SK-N-SH treated with all-trans-retinoic acid at 6 μM for 48 hours (cell line): ENCODE measurements around the gene MAP3K3.

ENCODE experiments used
- GLIS3 ChIP-seq: fragments of 250-450 bp; sonication (Bioruptor Pico); IDR thresholded peaks from 2 replicates; pipeline ENCODE4 v1.5.0; 2020; ENCODE audit warnings: mild to moderate bottlenecking, moderate library complexity
- ISL1 ChIP-seq: fragments of 250-450 bp; sonication (Bioruptor Pico); IDR thresholded peaks from 2 replicates; pipeline ENCODE4 v2.1.2; 2022; ENCODE audit warnings: mild to moderate bottlenecking, moderate library complexity
- RARB ChIP-seq: fragments of 250-450 bp; sonication (Bioruptor Pico); IDR thresholded peaks from 2 replicates; pipeline ENCODE4 v1.8.0; 2021; ENCODE audit warnings: mild to moderate bottlenecking, moderate library complexity
- TCF4 ChIP-seq: fragments of 250-450 bp; sonication (Bioruptor Pico); IDR thresholded peaks from 2 replicates; pipeline ENCODE4 v1.8.0; 2021; ENCODE audit warnings: mild to moderate bottlenecking, moderate library complexity, borderline replicate concordance
- ZFP30 ChIP-seq: fragments of 450-650 bp; formaldehyde crosslinking; IDR thresholded peaks from 2 replicates; pipeline ENCODE4 v1.5.0; 2022; ENCODE audit warnings: mild to moderate bottlenecking, moderate library complexity
- ZNF70 ChIP-seq: fragments of 450-650 bp; formaldehyde crosslinking; IDR thresholded peaks from 2 replicates; pipeline ENCODE4 v1.5.0; 2020; ENCODE audit warnings: mild to moderate bottlenecking, moderate library complexity
- TF ChIP-seq, protein P1 (sequence below): fragments of 250-450 bp; sonication (Bioruptor Pico); IDR thresholded peaks from 2 replicates; pipeline ENCODE4 v1.5.1; 2020; ENCODE audit warnings: low read depth, mild to moderate bottlenecking, moderate library complexity

DNA sequence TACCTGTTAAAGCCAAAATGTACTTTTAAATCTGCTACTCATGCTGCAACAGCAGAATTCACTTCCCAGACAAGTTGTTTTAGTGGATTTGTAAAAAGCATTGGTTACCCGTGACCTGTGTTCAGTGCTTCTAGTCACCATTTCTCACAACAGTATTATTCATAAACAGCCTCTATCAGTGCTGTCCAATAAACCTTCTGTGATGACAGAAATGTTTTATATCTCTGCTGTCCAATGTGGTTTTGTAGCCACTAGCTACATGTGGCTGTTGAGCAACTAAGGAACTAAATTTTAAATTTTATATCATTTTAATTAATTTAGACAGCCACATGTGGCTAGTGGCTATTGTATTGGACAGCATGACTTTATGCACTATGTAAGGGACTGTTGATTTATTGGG lies 12.6 kb downstream of the MAP3K3 start:
- TF ChIP-seq ZNF70 (CRISPR knock-in tag) (no peak), ZFP30 (no peak), TCF4 (CRISPR knock-in tag) (no peak), GLIS3 (CRISPR knock-in tag) (no peak), RARB (no peak), ISL1 (CRISPR knock-in tag) (no peak)
- TF ChIP-seq, protein P1, sequence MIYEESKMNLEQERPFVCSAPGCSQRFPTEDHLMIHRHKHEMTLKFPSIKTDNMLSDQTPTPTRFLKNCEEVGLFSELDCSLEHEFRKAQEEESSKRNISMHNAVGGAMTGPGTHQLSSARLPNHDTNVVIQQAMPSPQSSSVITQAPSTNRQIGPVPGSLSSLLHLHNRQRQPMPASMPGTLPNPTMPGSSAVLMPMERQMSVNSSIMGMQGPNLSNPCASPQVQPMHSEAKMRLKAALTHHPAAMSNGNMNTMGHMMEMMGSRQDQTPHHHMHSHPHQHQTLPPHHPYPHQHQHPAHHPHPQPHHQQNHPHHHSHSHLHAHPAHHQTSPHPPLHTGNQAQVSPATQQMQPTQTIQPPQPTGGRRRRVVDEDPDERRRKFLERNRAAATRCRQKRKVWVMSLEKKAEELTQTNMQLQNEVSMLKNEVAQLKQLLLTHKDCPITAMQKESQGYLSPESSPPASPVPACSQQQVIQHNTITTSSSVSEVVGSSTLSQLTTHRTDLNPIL (CRISPR knock-in tag): no peak
